ENCODE data around the gene TCL1B. TPM values are rescaled to one million over a fixed set of nuclear protein-coding genes. Genes with fewer than 3 reads are reported as not detected.

TCL1B gene
- total RNA-seq, 1 experiment from 2014 or later: 3.6 TPM

DNA sequence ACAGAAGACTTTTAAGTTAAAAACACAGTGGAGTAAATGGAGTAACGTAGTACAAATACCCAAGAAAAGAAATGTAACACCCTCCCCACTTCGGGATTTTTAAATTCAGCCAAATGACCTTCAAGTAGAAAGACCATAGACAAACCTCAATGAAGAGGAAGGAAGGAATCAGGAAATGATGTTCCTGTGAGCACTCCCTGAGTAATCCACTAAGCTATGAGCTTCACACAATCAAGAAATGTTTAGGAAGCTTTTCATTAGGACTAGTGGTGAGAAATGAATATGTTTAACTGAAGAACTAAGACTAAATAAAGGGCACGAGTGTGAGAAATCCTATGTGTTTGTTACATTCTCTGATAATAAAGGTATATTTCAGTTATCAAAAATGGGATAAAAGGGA is 17.6 kb downstream of the TCL1B start:
- H2BK20ac ChIP-seq (ENCODE audit: low read depth, low read length, poor library complexity, severe bottlenecking): no peak overlapping the region
- H3K23me2 ChIP-seq (ENCODE audit: insufficient read length, low read depth, low read length, poor library complexity, severe bottlenecking): peaks cover under 1% of the 10 kb centered on the region
- H2AFZ ChIP-seq (ENCODE audit: low read length): no peak overlapping the region
- no peak for DNase-seq
- no peak overlapping the region for H3K4me2 ChIP-seq (ENCODE audit: insufficient read depth, insufficient read length, low read length)
- H3T11ph ChIP-seq (ENCODE audit: low read length): no peak overlapping the region
- H3K79me1 ChIP-seq (ENCODE audit: insufficient read depth, low read depth, low read length, poor library complexity, severe bottlenecking): no peaks in the 10 kb centered on the region
- no peak overlapping the region for H2BK12ac ChIP-seq (ENCODE audit: insufficient read length, low read depth, low read length)
- Mint-ChIP-seq H3K36me3 (ENCODE audit: insufficient read depth in 1 of 3, low read depth in 3 of 3) (no peaks in the 10 kb centered on the region), H3K4me1 (peaks cover 48 to 52% of the 10 kb centered on the region in 2 experiments), H3K27me3 (ENCODE audit: low read depth) (peaks cover 92% of the 10 kb centered on the region), H3K27ac (no peak overlapping the region), H3K4me3 (no peak overlapping the region), H3K9me3 (peaks cover 0 to 3% of the 10 kb centered on the region in 2 experiments; a peak in 1 of 5 replicates)
- H3K79me2 ChIP-seq (ENCODE audit: insufficient read depth, low read length): no peaks in the 10 kb centered on the region
- H2BK5ac ChIP-seq (ENCODE audit: insufficient read length, low read length): no peak overlapping the region
- no peak overlapping the region for H3K14ac ChIP-seq (ENCODE audit: insufficient read depth, low read length)
- H3K23ac ChIP-seq (ENCODE audit: insufficient read length, low read depth, low read length): no peak overlapping the region
- H4K8ac ChIP-seq (replicated peaks; ENCODE audit: insufficient read length, low read depth, low read length): no peak overlapping the region
- no peak overlapping the region for H3K56ac ChIP-seq (ENCODE audit: insufficient read length, low read depth, low read length)
- H4K5ac ChIP-seq (ENCODE audit: insufficient read length, low read depth, low read length): no peak overlapping the region
- peaks cover 5% of the 10 kb centered on the region; the same call in 1 of the 2 replicates for H3K4me1 ChIP-seq (ENCODE audit: insufficient read depth, low read length)
- H3K27me3 ChIP-seq (ENCODE audit: insufficient read depth, low read length): peaks cover 36% of the 10 kb centered on the region
- TF ChIP-seq, protein P1, sequence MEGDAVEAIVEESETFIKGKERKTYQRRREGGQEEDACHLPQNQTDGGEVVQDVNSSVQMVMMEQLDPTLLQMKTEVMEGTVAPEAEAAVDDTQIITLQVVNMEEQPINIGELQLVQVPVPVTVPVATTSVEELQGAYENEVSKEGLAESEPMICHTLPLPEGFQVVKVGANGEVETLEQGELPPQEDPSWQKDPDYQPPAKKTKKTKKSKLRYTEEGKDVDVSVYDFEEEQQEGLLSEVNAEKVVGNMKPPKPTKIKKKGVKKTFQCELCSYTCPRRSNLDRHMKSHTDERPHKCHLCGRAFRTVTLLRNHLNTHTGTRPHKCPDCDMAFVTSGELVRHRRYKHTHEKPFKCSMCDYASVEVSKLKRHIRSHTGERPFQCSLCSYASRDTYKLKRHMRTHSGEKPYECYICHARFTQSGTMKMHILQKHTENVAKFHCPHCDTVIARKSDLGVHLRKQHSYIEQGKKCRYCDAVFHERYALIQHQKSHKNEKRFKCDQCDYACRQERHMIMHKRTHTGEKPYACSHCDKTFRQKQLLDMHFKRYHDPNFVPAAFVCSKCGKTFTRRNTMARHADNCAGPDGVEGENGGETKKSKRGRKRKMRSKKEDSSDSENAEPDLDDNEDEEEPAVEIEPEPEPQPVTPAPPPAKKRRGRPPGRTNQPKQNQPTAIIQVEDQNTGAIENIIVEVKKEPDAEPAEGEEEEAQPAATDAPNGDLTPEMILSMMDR (conservative IDR thresholded peaks at IDR 0.05): no peak
- H4K91ac ChIP-seq (ENCODE audit: insufficient read length, low read depth, low read length): no peak overlapping the region
- H3K18ac ChIP-seq (ENCODE audit: insufficient read length, low read depth, low read length): no peak overlapping the region
- no peaks in the 10 kb centered on the region for H4K20me1 ChIP-seq (ENCODE audit: control insufficient read depth, insufficient read depth, insufficient read length)
- H2BK120ac ChIP-seq (ENCODE audit: low read depth, low read length, poor library complexity, severe bottlenecking): no peak overlapping the region
- no peak overlapping the region for H3K9ac ChIP-seq (ENCODE audit: extremely low read depth, insufficient read length, low read length)
- H3K27ac ChIP-seq (ENCODE audit: insufficient read length, low read depth, low read length): no peak overlapping the region
- no peak overlapping the region for H3K4ac ChIP-seq (ENCODE audit: low read depth, low read length)
- H2BK15ac ChIP-seq (ENCODE audit: low read depth, low read length): no peak overlapping the region
- no peaks in the 10 kb centered on the region for H3K9me3 ChIP-seq (ENCODE audit: control insufficient read depth, low read depth, low read length)
- H2AK5ac ChIP-seq (ENCODE audit: insufficient read length, low read length): no peak overlapping the region
- WGBS (ENCODE audit: extremely low coverage, insufficient read length, low lambda C conversion rate): no CpG with 5 or more reads among the region's 3 CpGs
